K562 (cell line): ENCODE results near the gene CALD1. TPM values are rescaled to one million over a fixed set of nuclear protein-coding genes. Genes with fewer than 3 reads are reported as not detected.

Source experiments
- BRD4 ChIP-seq: fragments of 200-600 bp; sonication (generic); IDR thresholded peaks from 2 replicates; pipeline ENCODE4 v1.6.1; 2017; ENCODE audit warnings: inconsistent platforms
- CBFA2T2 ChIP-seq: fragments of 450-650 bp; conservative IDR thresholded peaks from 2 replicates; pipeline ENCODE4 v1.6.1; 2017; ENCODE audit warnings: mild to moderate bottlenecking
- KDM1A ChIP-seq, 2 experiments: fragments of 450-650 bp; IDR thresholded peaks; 2 replicates each; pipeline ENCODE4 v1.6.1; 2016; ENCODE audit warnings: mild to moderate bottlenecking in 2 of 2
- NCOA2 ChIP-seq, 2 experiments: fragments of 450-650 bp; IDR thresholded peaks; 2 replicates each; pipeline ENCODE4 v1.6.1; 2018; ENCODE audit warnings: mild to moderate bottlenecking in 2 of 2, moderate library complexity in 1 of 2; ENCODE audit not compliant: partially characterized antibody in 2 of 2
- PHF8 ChIP-seq: fragments of 200-600 bp; sonication (generic); IDR thresholded peaks from 2 replicates; pipeline ENCODE4 v1.6.1; 2012; ENCODE audit warnings: mixed run types, mild to moderate bottlenecking, inconsistent platforms, low read length, moderate library complexity, borderline replicate concordance
- TSHZ1 ChIP-seq: fragments of 250-450 bp; sonication (Bioruptor Pico); IDR thresholded peaks from 2 replicates; pipeline ENCODE4 v1.4.0; 2020; ENCODE audit warnings: mild to moderate bottlenecking, moderate library complexity
- XRCC5 ChIP-seq: fragments of 200-400 bp; formaldehyde crosslinking; IDR thresholded peaks from 2 replicates; pipeline ENCODE4 v1.6.1; 2017; ENCODE audit warnings: low read depth, mild to moderate bottlenecking, low read length
- ZNF696 ChIP-seq: fragments of 250-450 bp; sonication (Bioruptor Pico); conservative IDR thresholded peaks from 2 replicates; pipeline ENCODE4 v1.4.0; 2020; ENCODE audit warnings: mild to moderate bottlenecking, moderate library complexity
- polyA plus RNA-seq, 8 experiments: library from polyadenylated mRNA; depleted of rRNA in 4 of 8; stranded (reverse) in 5 of 8; unstranded in 3 of 8; fragments of >200 nt; fragmentation: Nextera tagmentation in 2 of 8; fragmentation: Illumina TruSeq in 1 of 8; extraction: Ambion mirVana in 2 of 8; extraction: Trizol in 1 of 8; gene quantifications; 2 replicates each; pipeline versions ENCODE4 v1.2.1 to v1.2.3, GENCODE V29; 2011 to 2014; ENCODE audit warnings: inconsistent platforms in 1 of 8, missing spikeins in 1 of 8
- total RNA-seq, 7 experiments: library from RNA; depleted of rRNA in 6 of 7; stranded (reverse); fragments of >200 nt in 6 of 7; fragmentation: Illumina TruSeq in 2 of 7; extraction: Trizol in 2 of 7; gene quantifications; 2 replicates each; pipeline versions ENCODE4 v1.2.1 to v1.2.3, GENCODE V29; 2011 to 2021; ENCODE audit warnings: low replicate concordance in 1 of 7
- TF ChIP-seq, protein P1 (sequence below), 2 experiments: IDR thresholded peaks; 2 replicates each; pipeline ENCODE4 v1.6.1; 2012; ENCODE audit warnings: improper control_type of control experiment in 2 of 2, low read depth in 2 of 2, low read length in 2 of 2, borderline replicate concordance in 1 of 2

Gene CALD1
- total and polyA plus RNA-seq, 9 of the 15 experiments (the other 6 are each of a cell fraction or from before 2014, with no cell fraction given) = 0.40 TPM; not detected in 8

DNA sequence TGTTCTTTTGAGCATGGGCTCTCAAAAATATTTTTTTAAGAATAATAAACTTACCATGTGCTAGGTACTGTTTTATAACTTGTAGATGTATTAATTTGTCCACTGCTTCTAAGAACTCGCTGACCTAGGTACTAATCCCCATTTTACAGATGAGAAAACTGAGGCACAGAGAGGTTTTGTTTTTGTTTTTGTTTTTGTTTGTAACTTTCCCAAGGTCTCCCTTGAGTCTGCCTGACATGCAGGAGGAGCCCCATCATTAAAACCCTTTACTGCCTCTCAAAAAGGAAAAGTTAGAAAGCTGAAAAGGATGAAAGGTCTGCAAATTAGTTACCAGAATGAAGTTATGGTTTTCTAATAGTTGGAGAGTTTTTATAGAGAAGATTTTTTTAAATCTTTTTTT is 168.4 kb downstream of the CALD1 start (continued):
- TF ChIP-seq CBFA2T2 (no peak), ZNF696 (CRISPR knock-in tag) (no peak), PHF8 (no peak), KDM1A (IDR thresholded peaks at IDR 0.05) (peak; percentile 40 to 67; a peak in 2 of 4 replicates), XRCC5 (no peak), NCOA2 (IDR thresholded peaks at IDR 0.05; ENCODE audit: partially characterized antibody in 2 of 2) (no peak), BRD4 (no peak), TSHZ1 (no peak)
- TF ChIP-seq, protein P1, sequence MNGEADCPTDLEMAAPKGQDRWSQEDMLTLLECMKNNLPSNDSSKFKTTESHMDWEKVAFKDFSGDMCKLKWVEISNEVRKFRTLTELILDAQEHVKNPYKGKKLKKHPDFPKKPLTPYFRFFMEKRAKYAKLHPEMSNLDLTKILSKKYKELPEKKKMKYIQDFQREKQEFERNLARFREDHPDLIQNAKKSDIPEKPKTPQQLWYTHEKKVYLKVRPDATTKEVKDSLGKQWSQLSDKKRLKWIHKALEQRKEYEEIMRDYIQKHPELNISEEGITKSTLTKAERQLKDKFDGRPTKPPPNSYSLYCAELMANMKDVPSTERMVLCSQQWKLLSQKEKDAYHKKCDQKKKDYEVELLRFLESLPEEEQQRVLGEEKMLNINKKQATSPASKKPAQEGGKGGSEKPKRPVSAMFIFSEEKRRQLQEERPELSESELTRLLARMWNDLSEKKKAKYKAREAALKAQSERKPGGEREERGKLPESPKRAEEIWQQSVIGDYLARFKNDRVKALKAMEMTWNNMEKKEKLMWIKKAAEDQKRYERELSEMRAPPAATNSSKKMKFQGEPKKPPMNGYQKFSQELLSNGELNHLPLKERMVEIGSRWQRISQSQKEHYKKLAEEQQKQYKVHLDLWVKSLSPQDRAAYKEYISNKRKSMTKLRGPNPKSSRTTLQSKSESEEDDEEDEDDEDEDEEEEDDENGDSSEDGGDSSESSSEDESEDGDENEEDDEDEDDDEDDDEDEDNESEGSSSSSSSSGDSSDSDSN (IDR thresholded peaks at IDR 0.05; ENCODE audit: borderline replicate concordance in 1 of 2, low read depth in 2 of 2, low read length in 2 of 2) = no peak
- TF ChIP-seq, all 486 proteins: peak for 5
